ENCODE measurements around the gene KYAT1.

- TF ChIP-seq TAF1 (IDR thresholded peaks at IDR 0.05; ENCODE audit: low read depth, low read length), result no peak
- TF ChIP-seq SP1 (IDR thresholded peaks at IDR 0.05; ENCODE audit: low read depth, low read length), result no peak
- TF ChIP-seq ZNF274 (IDR thresholded peaks at IDR 0.05; ENCODE audit: borderline replicate concordance, extremely low read depth, low read length), result no peak
- TF ChIP-seq, protein P1, sequence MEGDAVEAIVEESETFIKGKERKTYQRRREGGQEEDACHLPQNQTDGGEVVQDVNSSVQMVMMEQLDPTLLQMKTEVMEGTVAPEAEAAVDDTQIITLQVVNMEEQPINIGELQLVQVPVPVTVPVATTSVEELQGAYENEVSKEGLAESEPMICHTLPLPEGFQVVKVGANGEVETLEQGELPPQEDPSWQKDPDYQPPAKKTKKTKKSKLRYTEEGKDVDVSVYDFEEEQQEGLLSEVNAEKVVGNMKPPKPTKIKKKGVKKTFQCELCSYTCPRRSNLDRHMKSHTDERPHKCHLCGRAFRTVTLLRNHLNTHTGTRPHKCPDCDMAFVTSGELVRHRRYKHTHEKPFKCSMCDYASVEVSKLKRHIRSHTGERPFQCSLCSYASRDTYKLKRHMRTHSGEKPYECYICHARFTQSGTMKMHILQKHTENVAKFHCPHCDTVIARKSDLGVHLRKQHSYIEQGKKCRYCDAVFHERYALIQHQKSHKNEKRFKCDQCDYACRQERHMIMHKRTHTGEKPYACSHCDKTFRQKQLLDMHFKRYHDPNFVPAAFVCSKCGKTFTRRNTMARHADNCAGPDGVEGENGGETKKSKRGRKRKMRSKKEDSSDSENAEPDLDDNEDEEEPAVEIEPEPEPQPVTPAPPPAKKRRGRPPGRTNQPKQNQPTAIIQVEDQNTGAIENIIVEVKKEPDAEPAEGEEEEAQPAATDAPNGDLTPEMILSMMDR (IDR thresholded peaks at IDR 0.05; ENCODE audit: control extremely low read depth in 1 of 3, insufficient read depth in 1 of 3, low read depth in 1 of 3, low read length in 3 of 3), result no peak
These were observed 26.6 kb upstream of the KYAT1 start for GRCh38 chr9:128908372-128908771.

Measured in H1 (cell line).